GM21367 (cell line): Measurements from ENCODE around the gene SELENOP.
"Not testable (repeated sequence)": the region's sequence is repeated elsewhere in the genome, so short reads cannot be mapped to it uniquely, and the experiment has no call there.

Experiments used
- ATAC-seq: cut with Tn5 transposase; IDR thresholded peaks from one replicate; pipeline ENCODE4 v1.9.1; 2021; ENCODE audit not compliant: unreplicated experiment

SELENOP gene

GRCh38 chr5:42826757-42827515 is 15.2 kb upstream of the SELENOP start:
- ATAC-seq, result no peak

- no peak for ATAC-seq
Measured at GRCh38 chr5:42825422-42826148, 13.9 kb upstream of the SELENOP start.

GRCh38 chr5:42824347-42824976 is 12.8 kb upstream of the SELENOP start:
- ATAC-seq, result no peak

GRCh38 chr5:42822548-42822947 is 10.9 kb upstream of the SELENOP start:
- no peak for ATAC-seq

- no peak for ATAC-seq
Measured at GRCh38 chr5:42819745-42820144, 8.1 kb upstream of the SELENOP start.

- ATAC-seq, result not testable (repeated sequence)
Measured at GRCh38 chr5:42816546-42816945, 4.9 kb upstream of the SELENOP start.

- no peak for ATAC-seq
Measured at GRCh38 chr5:42813533-42813932, 1.8 kb upstream of the SELENOP start.

GRCh38 chr5:42812620-42813019 is 928 bp upstream of the SELENOP start:
- ATAC-seq, result no peak

- ATAC-seq, result no peak
Measured at GRCh38 chr5:42810834-42811590, 680 bp downstream of the SELENOP start.

GRCh38 chr5:42808888-42809611 is 2.6 kb downstream of the SELENOP start:
- no peak for ATAC-seq

GRCh38 chr5:42807722-42808447 is 3.8 kb downstream of the SELENOP start:
- ATAC-seq, result no peak

- no peak for ATAC-seq
Measured at GRCh38 chr5:42806701-42807262, 4.9 kb downstream of the SELENOP start.

GRCh38 chr5:42806004-42806700 is 5.5 kb downstream of the SELENOP start:
- no peak for ATAC-seq

GRCh38 chr5:42804717-42805339 is 6.9 kb downstream of the SELENOP start:
- ATAC-seq, result no peak

- ATAC-seq, result no peak
Measured at GRCh38 chr5:42801516-42802166, 10.1 kb downstream of the SELENOP start.

- no peak for ATAC-seq
Measured at GRCh38 chr5:42800748-42801330, 10.9 kb downstream of the SELENOP start.

- no peak for ATAC-seq
Measured at GRCh38 chr5:42799668-42800114, 12.0 kb downstream of the SELENOP start.

GRCh38 chr5:42799241-42799608 is 12.5 kb downstream of the SELENOP start:
- no peak for ATAC-seq
